GDM1 (cell line): Measurements from ENCODE around the gene HS2ST1.

ENCODE experiments used
- DNase-seq: peaks from one replicate; lab custom pipeline; 2025; lab: John Stamatoyannopoulos, UW

Gene HS2ST1

GRCh38 chr1:87111659-87112371 is 197.4 kb downstream of the HS2ST1 start:
- DNase-seq = no peak

GRCh38 chr1:87113313-87113712 is 198.9 kb downstream of the HS2ST1 start:
- no peak for DNase-seq

- no peak for DNase-seq
Measured at GRCh38 chr1:87115317-87115890, 201.0 kb downstream of the HS2ST1 start.

GRCh38 chr1:87115891-87116290 is 201.5 kb downstream of the HS2ST1 start:
- no peak for DNase-seq

GRCh38 chr1:87117761-87118368 is 203.4 kb downstream of the HS2ST1 start:
- DNase-seq = no peak

GRCh38 chr1:87119541-87120140 is 205.2 kb downstream of the HS2ST1 start:
- no peak for DNase-seq

GRCh38 chr1:87120779-87121178 is 206.3 kb downstream of the HS2ST1 start:
- DNase-seq = no peak

GRCh38 chr1:87121711-87122163 is 207.3 kb downstream of the HS2ST1 start:
- no peak for DNase-seq

- DNase-seq = no peak
Measured at GRCh38 chr1:87122243-87122642, 207.8 kb downstream of the HS2ST1 start.

GRCh38 chr1:87123610-87124009 is 209.2 kb downstream of the HS2ST1 start:
- DNase-seq = no peak

- no peak for DNase-seq
Measured at GRCh38 chr1:87126886-87127505, 212.6 kb downstream of the HS2ST1 start.

- DNase-seq = no peak
Measured at GRCh38 chr1:87127581-87127980, 213.1 kb downstream of the HS2ST1 start.

GRCh38 chr1:87129038-87129437 is 214.6 kb downstream of the HS2ST1 start:
- no peak for DNase-seq

- DNase-seq = no peak
Measured at GRCh38 chr1:87129606-87130005, 215.2 kb downstream of the HS2ST1 start.

GRCh38 chr1:87130438-87130837 is 216.0 kb downstream of the HS2ST1 start:
- no peak for DNase-seq

- DNase-seq = peak; percentile 50
Measured at GRCh38 chr1:87131809-87132283, 217.4 kb downstream of the HS2ST1 start.

GRCh38 chr1:87132284-87132870 is 217.9 kb downstream of the HS2ST1 start:
- no peak for DNase-seq

GRCh38 chr1:87134061-87134460 is 219.6 kb downstream of the HS2ST1 start:
- DNase-seq = no peak

GRCh38 chr1:87134625-87135328 is 220.3 kb downstream of the HS2ST1 start:
- DNase-seq = no peak

GRCh38 chr1:87135329-87135712 is 220.9 kb downstream of the HS2ST1 start:
- no peak for DNase-seq

GRCh38 chr1:87136607-87137341 is 222.3 kb downstream of the HS2ST1 start:
- no peak for DNase-seq
